GM12878 (cell line): Measurements from ENCODE around the gene CBS. TPM values are rescaled to one million over a fixed set of nuclear protein-coding genes. Genes with fewer than 3 reads are reported as not detected.

Experiments used
- ATAC-seq: fragments of 200-7000 bp; cut with Tn5 transposase; 3 replicates; pipeline ENCODE4 v1.9.1; 2020; ENCODE audit warnings: mild to moderate bottlenecking, moderate library complexity
- BruUV-seq: library from RNA; stranded (reverse); fragments of 400-500 nt; replicated peaks from 2 replicates; lab custom pipeline; 2021; lab: Mats Ljungman, UMichigan
- CTCF ChIA-PET: fragments of 300-600 bp; sonication (Branson Sonifier 250); formaldehyde crosslinking; extraction: SDS; loops from one replicate; lab custom pipeline; 2021; ENCODE audit warnings: inconsistent platforms; lab: Yijun Ruan, JAX
- POLR2A ChIA-PET: fragments of 350-600 bp; formaldehyde crosslinking; extraction: SDS; loops from one replicate; lab custom pipeline; 2021; ENCODE audit warnings: inconsistent platforms; lab: Charles Lee
- RAD21 ChIA-PET: fragments of 300-600 bp; sonication (Branson Sonifier 250); formaldehyde crosslinking; loops from one replicate; lab custom pipeline; 2023; ENCODE audit warnings: antibody characterized with exemption; ENCODE audit not compliant: unreplicated experiment; lab: Charles Lee
- SMC1A ChIA-PET: fragments of 300-600 bp; sonication (Branson Sonifier 250); formaldehyde crosslinking; loops from one replicate; lab custom pipeline; 2023; ENCODE audit not compliant: unreplicated experiment, uncharacterized antibody; lab: Charles Lee
- DNase-seq: peaks from one replicate; pipeline ENCODE4 v3.0.0-alpha.2; 2011; ENCODE audit warnings: low read depth, low spot score
- FAIRE-seq: peaks from 3 replicates; lab custom pipeline; 2011; peaks lifted over from hg19 to GRCh38; lab: Jason Lieb, UNC
- H2AFZ ChIP-seq: 2 replicates; pipeline ENCODE4 v1.6.0; 2011; ENCODE audit warnings: low read depth, low read length, control low read depth; ENCODE audit not compliant: control insufficient read depth
- H3K27ac ChIP-seq: 2 replicates; pipeline ENCODE4 v1.5.1; 2011; ENCODE audit warnings: control low read depth; ENCODE audit not compliant: control insufficient read depth, insufficient read depth
- H3K27me3 ChIP-seq, 2 experiments: replicated peaks in 1 of 2; 2 replicates each; pipeline versions ENCODE4 v1.6.0 to v1.6.1; 2011; ENCODE audit warnings: low read length in 1 of 2; ENCODE audit not compliant: control insufficient read depth in 2 of 2, insufficient read depth in 2 of 2
- H3K36me3 ChIP-seq, 2 experiments: 2 replicates each; pipeline ENCODE4 v1.5.1; 2011; ENCODE audit warnings: low read length in 1 of 2; ENCODE audit not compliant: control insufficient read depth in 2 of 2, insufficient read depth in 2 of 2
- H3K4me1 ChIP-seq: 2 replicates; pipeline ENCODE4 v1.6.1; 2011; ENCODE audit warnings: mild to moderate bottlenecking, low read length, moderate library complexity, mixed read lengths; ENCODE audit not compliant: control insufficient read depth, insufficient read depth
- H3K4me2 ChIP-seq: 2 replicates; pipeline ENCODE4 v1.6.0; 2011; ENCODE audit warnings: control low read depth; ENCODE audit not compliant: control insufficient read depth, insufficient read depth
- H3K4me3 ChIP-seq: fragments of 200-600 bp; sonication (generic); 2 replicates; pipeline ENCODE4 v1.5.1; 2016
- H3K79me2 ChIP-seq: 2 replicates; pipeline ENCODE4 v1.6.0; 2011; ENCODE audit warnings: low read length; ENCODE audit not compliant: control insufficient read depth, insufficient read depth
- H3K9ac ChIP-seq: 2 replicates; pipeline ENCODE4 v1.8.0; 2011; ENCODE audit warnings: low read length, control low read depth, mixed read lengths; ENCODE audit not compliant: control insufficient read depth, insufficient read depth
- H3K9me3 ChIP-seq: replicated peaks from 3 replicates; pipeline ENCODE4 v1.5.1; 2011; ENCODE audit warnings: mild to moderate bottlenecking, low read length; ENCODE audit not compliant: control insufficient read depth, insufficient read depth
- H4K20me1 ChIP-seq: 2 replicates; pipeline ENCODE4 v1.6.0; 2011; ENCODE audit not compliant: control insufficient read depth, insufficient read depth
- ETV6 ChIP-seq, 2 experiments: fragments of 450-650 bp in 1 of 2; IDR thresholded peaks in 1 of 2; conservative IDR thresholded peaks in 1 of 2; 2 replicates each; pipeline ENCODE4 v1.6.1; 2014; ENCODE audit warnings: antibody characterized with exemption in 1 of 2, borderline replicate concordance in 1 of 2, low read depth in 1 of 2, mild to moderate bottlenecking in 1 of 2, moderate library complexity in 1 of 2
- MXI1 ChIP-seq: fragments of 150-350 bp; IDR thresholded peaks from 2 replicates; pipeline ENCODE4 v1.6.1; 2011; ENCODE audit warnings: low read depth, mild to moderate bottlenecking, inconsistent platforms, low read length, improper control_type of control experiment
- NBN ChIP-seq: fragments of 450-650 bp; IDR thresholded peaks from 2 replicates; pipeline ENCODE4 v1.6.1; 2016
- NFYA ChIP-seq: IDR thresholded peaks from 2 replicates; pipeline ENCODE4 v1.6.1; 2011; ENCODE audit warnings: low read depth, mild to moderate bottlenecking, low read length, improper control_type of control experiment, borderline replicate concordance
- PBX3 ChIP-seq: IDR thresholded peaks from 2 replicates; pipeline ENCODE4 v1.6.1; 2011; ENCODE audit warnings: mild to moderate bottlenecking, low read depth, low read length, moderate library complexity; ENCODE audit not compliant: insufficient replicate concordance
- PKNOX1 ChIP-seq: fragments of 450-650 bp; IDR thresholded peaks from 2 replicates; pipeline ENCODE4 v1.6.1; 2016; ENCODE audit warnings: mild to moderate bottlenecking
- RB1 ChIP-seq: fragments of 450-650 bp; formaldehyde crosslinking; IDR thresholded peaks from 2 replicates; pipeline ENCODE4 v1.6.1; 2017; ENCODE audit warnings: mild to moderate bottlenecking, borderline replicate concordance
- SREBF1 ChIP-seq: IDR thresholded peaks from 2 replicates; pipeline ENCODE4 v1.6.1; 2012; ENCODE audit warnings: mild to moderate bottlenecking, low read length
- TARDBP ChIP-seq: IDR thresholded peaks from 2 replicates; pipeline ENCODE4 v1.6.1; 2016; ENCODE audit warnings: borderline replicate concordance
- ZBTB4 ChIP-seq: fragments of 450-650 bp; formaldehyde crosslinking; IDR thresholded peaks from 2 replicates; pipeline ENCODE4 v1.4.0; 2022; ENCODE audit warnings: mild to moderate bottlenecking, moderate library complexity
- ZNF207 ChIP-seq: fragments of 450-650 bp; IDR thresholded peaks from 2 replicates; pipeline ENCODE4 v1.6.1; 2014; ENCODE audit warnings: antibody characterized with exemption, mild to moderate bottlenecking, borderline replicate concordance
- ZNF384 ChIP-seq: IDR thresholded peaks from 2 replicates; pipeline ENCODE4 v1.6.1; 2012; ENCODE audit warnings: low read depth, mild to moderate bottlenecking, low read length, improper control_type of control experiment, borderline replicate concordance
- WGBS: methylation state at CpG from one replicate; pipeline ENCODE4 v1.1.6; 2016; ENCODE audit warnings: low lambda C conversion rate; ENCODE audit not compliant: insufficient replicate concordance, insufficient coverage; ENCODE audit errors: missing lambda C conversion rate; 5-methylcytosine and 5-hydroxymethylcytosine counted together
- in situ Hi-C: fragments of 300-500 bp; cut with MboI; formaldehyde crosslinking; loops from 9 replicates; pipeline ENCODE4 v1.14.3; 2018; ENCODE audit warnings: mixed read lengths
- intact Hi-C: fragments of 100-400 bp; cut with micrococcal nuclease; formaldehyde crosslinking; loops from one replicate; pipeline ENCODE4 v1.14.2; 2022; ENCODE audit not compliant: unreplicated experiment
- polyA plus RNA-seq, 11 experiments: library from polyadenylated mRNA; depleted of rRNA in 4 of 11; unstranded in 6 of 11; stranded (reverse) in 5 of 11; fragments of >200 nt; fragmentation: Nextera tagmentation in 4 of 11; fragmentation: Illumina TruSeq in 1 of 11; extraction: Ambion mirVana in 4 of 11; extraction: Trizol in 1 of 11; gene quantifications; 1 replicate in 1 of 11; 2 replicates in 10 of 11; pipeline versions ENCODE4 v1.2.1 to v1.2.3, GENCODE V29; 2011 to 2016; ENCODE audit warnings: inconsistent platforms in 2 of 11, missing spikeins in 2 of 11, low read depth in 1 of 11
- total RNA-seq, 4 experiments: library from RNA; depleted of rRNA in 3 of 4; stranded (reverse); fragments of >200 nt in 3 of 4; fragmentation: Illumina TruSeq in 1 of 4; extraction: Trizol in 1 of 4; gene quantifications; 2 replicates each; pipeline versions ENCODE4 v1.2.1 to v1.2.3, GENCODE V29; 2013 to 2021

The CBS gene
- total and polyA plus RNA-seq, 10 of the 15 experiments (the other 5 are each of a cell fraction or from before 2014, with no cell fraction given) = 0.10 to 4.4 (median 2.0) TPM

DNA sequence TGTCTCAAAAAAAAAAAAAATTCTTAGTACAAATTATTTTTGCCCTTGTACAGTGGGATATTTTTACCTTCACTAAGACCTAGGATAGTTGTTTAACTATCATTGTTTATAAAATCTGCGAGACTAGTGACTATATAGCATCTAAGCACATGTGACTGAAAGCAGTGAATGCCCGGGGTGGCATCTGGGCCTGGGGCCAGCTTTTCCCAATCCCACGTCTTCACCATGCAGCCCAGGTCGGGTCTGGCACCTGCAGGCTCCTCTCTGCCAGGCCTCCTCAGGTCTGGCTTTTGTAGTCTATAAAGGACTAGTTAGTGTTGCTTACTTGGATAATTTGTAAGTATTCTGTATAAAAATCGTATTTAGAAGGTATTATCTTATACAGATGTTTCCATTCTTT lies 40.8 kb downstream of the CBS start (continued):
- no peak for TF ChIP-seq PBX3
- TF ChIP-seq ZNF384 = no peak
- no peak for TF ChIP-seq PKNOX1
- TF ChIP-seq, all 136 proteins: peak for 0

GRCh38 chr21:43034101-43034500 lies 41.5 kb downstream of the CBS start:
- Histone ChIP-seq H3K4me3 (no peak overlapping the region), H3K36me3 (peaks cover 0 to 4% of the 10 kb centered on the region in 2 experiments; a peak in 2 of 4 replicates), H4K20me1 (no peaks in the 10 kb centered on the region), H3K4me2 (no peak overlapping the region), H3K4me1 (no peaks in the 10 kb centered on the region), H3K27me3 (no peaks in the 10 kb centered on the region), H3K27ac (no peak overlapping the region), H2AFZ (no peak overlapping the region), H3K79me2 (no peaks in the 10 kb centered on the region), H3K9me3 (no peaks in the 10 kb centered on the region), H3K9ac (no peak overlapping the region)
- ChIA-PET SMC1A (no interaction called here), POLR2A (interaction anchor here (0.7 kb wide), 1 partner anchor 129 kb away, joined by 6 read pairs; no protein-coding TSS in a partner anchor), CTCF (no interaction called here), RAD21 (no interaction called here)
- WGBS = 91% methylated on average over 1 of the region's 1 CpG
- DNase-seq (no peak), FAIRE-seq (no peak), ATAC-seq (no peak)
- BruUV-seq = no TSS peak
- intact Hi-C loops = no loop called here
- TF ChIP-seq NBN (no peak), ZBTB4 (no peak), SREBF1 (no peak), TARDBP (no peak), NFYA (no peak), ZNF207 (no peak), RB1 (no peak), MXI1 (no peak), ETV6 (conservative IDR thresholded peaks at IDR 0.05 in 1 of 2, IDR thresholded peaks at IDR 0.05 in 1 of 2; ENCODE audit: borderline replicate concordance in 1 of 2, low read depth in 1 of 2) (no peak)
- in situ Hi-C loops = no loop called here
